Coronary artery (tissue), 2 donors: ENCODE data around the gene FRS3.
"Not testable (repeated sequence)": the region's sequence is repeated elsewhere in the genome, so short reads cannot be mapped to it uniquely, and the experiment has no call there.

Experiments
- DNase-seq: peaks from one replicate; pipeline ENCODE4 v3.0.0-alpha.2; 2017; ENCODE audit warnings: low spot score
- H3K27ac ChIP-seq, 2 donors: fragments of 200-600 bp; sonication (generic); one replicate each; pipeline ENCODE4 v1.5.1; 2016 to 2019
- H3K4me3 ChIP-seq: fragments of 200-600 bp; sonication (generic); 2 replicates; pipeline ENCODE4 v1.5.1; 2016; ENCODE audit warnings: mild to moderate bottlenecking, moderate library complexity
- TF ChIP-seq, protein P1 (sequence below): fragments of 200-600 bp; sonication (generic); IDR thresholded peaks from one replicate; pipeline ENCODE4 v1.5.1; 2019; ENCODE audit warnings: antibody characterized with exemption

FRS3 gene

DNA sequence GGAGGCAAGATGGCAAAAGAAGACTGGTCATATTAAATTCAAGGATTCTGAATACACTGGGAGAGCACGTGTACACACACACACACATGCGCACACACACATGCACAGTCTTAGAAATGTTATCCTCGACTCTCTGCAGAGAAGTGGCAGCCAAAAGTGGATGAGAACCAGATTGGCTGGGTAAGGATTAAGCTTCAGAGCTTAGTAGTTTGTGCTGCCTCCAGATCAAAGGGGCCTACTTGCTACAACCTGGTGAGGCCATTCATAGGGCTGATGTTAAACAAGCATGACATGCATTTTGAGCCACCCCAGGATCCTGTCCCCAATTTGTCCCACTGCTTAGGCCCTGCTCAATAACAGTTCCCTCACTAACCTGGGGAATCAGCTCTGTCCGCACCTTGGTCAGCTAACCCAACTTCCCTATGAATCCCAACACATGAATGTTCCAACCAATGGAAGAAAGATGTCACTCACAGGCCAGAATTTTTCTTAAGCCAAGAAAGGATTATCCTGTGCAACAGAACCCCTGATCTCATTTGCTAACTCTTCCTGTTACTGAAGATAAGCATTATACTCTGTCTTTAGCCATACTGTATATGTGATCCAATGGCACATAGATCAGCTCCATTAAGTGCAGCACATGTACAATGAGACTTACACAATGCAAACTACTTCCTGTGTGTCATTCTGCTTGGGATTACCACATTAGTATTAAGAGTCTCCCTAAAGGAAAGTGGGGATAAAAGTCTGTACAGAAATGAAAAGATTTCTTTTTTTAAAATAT, 38.8 kb upstream of the FRS3 start:
- H3K4me3 ChIP-seq: no peak overlapping the region
- no peak for DNase-seq
- no peak overlapping the region for H3K27ac ChIP-seq

DNA sequence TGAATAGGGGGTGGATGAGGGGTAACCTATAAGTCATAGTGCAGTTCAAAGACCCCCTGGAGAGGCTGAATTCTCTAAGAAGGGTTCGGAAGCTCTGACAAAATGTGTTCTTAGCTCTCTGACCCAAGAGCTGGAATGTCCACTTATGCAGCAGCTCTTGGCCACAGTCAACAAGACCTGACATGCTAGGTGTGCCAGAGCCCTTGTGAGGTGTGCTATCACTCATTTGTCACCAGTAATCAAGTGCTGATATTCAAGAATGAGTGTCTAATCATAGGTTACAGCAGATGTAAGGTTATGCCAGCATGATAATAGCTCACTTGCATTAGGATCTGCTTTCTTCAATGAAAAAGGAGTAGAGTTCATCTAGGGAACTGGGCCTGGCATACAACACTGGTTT, 35.9 kb upstream of the FRS3 start:
- no peak for DNase-seq
- no peak overlapping the region for H3K4me3 ChIP-seq
- no peak overlapping the region for H3K27ac ChIP-seq
- TF ChIP-seq, protein P1, sequence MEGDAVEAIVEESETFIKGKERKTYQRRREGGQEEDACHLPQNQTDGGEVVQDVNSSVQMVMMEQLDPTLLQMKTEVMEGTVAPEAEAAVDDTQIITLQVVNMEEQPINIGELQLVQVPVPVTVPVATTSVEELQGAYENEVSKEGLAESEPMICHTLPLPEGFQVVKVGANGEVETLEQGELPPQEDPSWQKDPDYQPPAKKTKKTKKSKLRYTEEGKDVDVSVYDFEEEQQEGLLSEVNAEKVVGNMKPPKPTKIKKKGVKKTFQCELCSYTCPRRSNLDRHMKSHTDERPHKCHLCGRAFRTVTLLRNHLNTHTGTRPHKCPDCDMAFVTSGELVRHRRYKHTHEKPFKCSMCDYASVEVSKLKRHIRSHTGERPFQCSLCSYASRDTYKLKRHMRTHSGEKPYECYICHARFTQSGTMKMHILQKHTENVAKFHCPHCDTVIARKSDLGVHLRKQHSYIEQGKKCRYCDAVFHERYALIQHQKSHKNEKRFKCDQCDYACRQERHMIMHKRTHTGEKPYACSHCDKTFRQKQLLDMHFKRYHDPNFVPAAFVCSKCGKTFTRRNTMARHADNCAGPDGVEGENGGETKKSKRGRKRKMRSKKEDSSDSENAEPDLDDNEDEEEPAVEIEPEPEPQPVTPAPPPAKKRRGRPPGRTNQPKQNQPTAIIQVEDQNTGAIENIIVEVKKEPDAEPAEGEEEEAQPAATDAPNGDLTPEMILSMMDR: no peak

More for the DNA sequence above, 38.8 kb upstream of the FRS3 start:
- TF ChIP-seq, protein P1: no peak

DNA sequence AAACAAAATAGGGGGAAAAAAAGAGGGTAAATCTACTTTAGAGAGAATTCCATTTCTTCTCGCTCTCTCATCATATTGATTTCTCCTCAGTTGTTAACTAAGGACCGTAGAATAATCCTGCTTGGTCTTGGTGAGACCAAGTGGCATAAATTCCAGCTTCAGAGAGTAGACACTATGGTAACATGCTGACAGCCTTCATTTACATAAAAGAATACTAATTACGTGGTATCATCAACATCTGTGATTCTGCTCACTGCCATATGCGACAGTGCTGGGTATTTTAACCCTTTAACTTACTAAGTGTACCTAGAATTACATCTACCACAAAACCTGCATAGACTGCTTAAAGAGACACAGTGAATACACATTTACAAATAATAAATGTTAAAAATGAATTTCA, 34.9 kb upstream of the FRS3 start:
- Histone ChIP-seq H3K4me3 (no peak overlapping the region), H3K27ac (no peak overlapping the region)
- TF ChIP-seq, protein P1: no peak
- DNase-seq: no peak

DNA sequence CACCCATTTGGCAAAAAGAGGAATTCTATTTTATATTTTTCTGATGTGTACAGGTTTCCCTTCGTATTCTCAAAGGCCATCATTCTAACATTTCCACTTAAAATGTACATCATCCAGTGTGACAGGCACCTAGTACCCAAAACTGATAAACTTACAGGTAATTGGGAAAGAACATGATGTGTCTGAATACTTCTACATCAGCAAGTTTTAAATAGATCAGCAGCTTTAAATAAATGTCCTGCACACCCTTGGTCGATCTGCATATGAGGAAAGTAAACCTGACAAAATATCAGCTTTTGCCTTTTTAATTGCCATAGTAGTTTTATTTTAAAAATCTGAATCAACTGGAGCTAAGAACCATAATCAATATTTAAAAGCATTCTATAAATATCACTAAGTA, 34.3 kb upstream of the FRS3 start:
- no peak overlapping the region for H3K27ac ChIP-seq
- TF ChIP-seq, protein P1: no peak
- no peak for DNase-seq
- H3K4me3 ChIP-seq: no peak overlapping the region

- no peak for DNase-seq
- Histone ChIP-seq H3K27ac (no peak overlapping the region), H3K4me3 (no peak overlapping the region)
- TF ChIP-seq, protein P1: no peak
Measured at GRCh38 chr6:41813469-41813868, 33.8 kb upstream of the FRS3 start.

- H3K27ac ChIP-seq, DNase-seq, H3K4me3 ChIP-seq: not testable (repeated sequence)
Measured at GRCh38 chr6:41811946-41812345, 32.2 kb upstream of the FRS3 start.

DNA sequence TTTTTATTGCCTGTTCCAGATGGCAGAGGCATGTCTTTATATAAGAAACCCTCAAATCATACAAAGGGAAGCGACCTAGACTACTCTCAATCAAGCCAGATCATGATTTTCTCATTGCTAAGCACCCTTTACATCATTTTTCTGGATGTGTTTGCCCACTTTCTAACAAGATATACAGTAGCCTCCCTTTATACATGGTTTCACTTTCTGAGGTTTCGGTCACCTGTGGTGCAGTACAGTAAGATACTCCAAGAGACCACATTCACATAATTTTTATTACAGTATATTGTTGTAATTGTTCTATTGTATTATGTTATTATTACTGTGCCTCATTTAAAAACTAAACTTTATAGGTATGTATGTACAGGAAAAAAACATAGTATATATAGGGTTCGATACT, 31.4 kb upstream of the FRS3 start:
- TF ChIP-seq, protein P1: no peak
- Histone ChIP-seq H3K27ac (no peak overlapping the region), H3K4me3 (no peak overlapping the region)
- no peak for DNase-seq
